WTC11 (cell line): ENCODE data around the gene MEX3C. TPM values are rescaled to one million over a fixed set of nuclear protein-coding genes. Genes with fewer than 3 reads are reported as not detected.

Experiments
- ATAC-seq: fragments of 200-7000 bp; cut with Tn5 transposase; 2 replicates; pipeline ENCODE4 v1.10.0; 2021; ENCODE audit warnings: mild to moderate bottlenecking, moderate library complexity
- CTCF ChIA-PET: fragments of 300-600 bp; sonication (Branson Sonifier 250); formaldehyde crosslinking; loops from one replicate; lab custom pipeline; 2021; ENCODE audit warnings: antibody characterized with exemption; lab: Charles Lee
- POLR2A ChIA-PET: fragments of 350-600 bp; sonication (Branson Sonifier 250); formaldehyde crosslinking; loops from one replicate; lab custom pipeline; 2021; ENCODE audit warnings: antibody characterized with exemption; lab: Charles Lee
- DNase-seq: peaks from one replicate; pipeline ENCODE4 v3.0.0; 2021; ENCODE audit warnings: low spot score
- H3K27ac Mint-ChIP-seq: 2 replicates; pipeline ENCODE4 v1.8.0; 2021; ENCODE audit warnings: mixed read lengths
- H3K27me3 Mint-ChIP-seq: 2 replicates; pipeline ENCODE4 v1.8.0; 2021; ENCODE audit warnings: low read depth, mild to moderate bottlenecking, moderate library complexity, mixed read lengths
- H3K36me3 Mint-ChIP-seq: 2 replicates; pipeline ENCODE4 v1.8.0; 2021; ENCODE audit warnings: mixed read lengths
- H3K4me1 Mint-ChIP-seq: 2 replicates; pipeline ENCODE4 v1.8.0; 2022; ENCODE audit warnings: mixed read lengths
- H3K4me3 Mint-ChIP-seq: 2 replicates; pipeline ENCODE4 v1.8.0; 2021; ENCODE audit warnings: mild to moderate bottlenecking, moderate library complexity, mixed read lengths
- H3K9me3 Mint-ChIP-seq: 2 replicates; pipeline ENCODE4 v1.8.0; 2021; ENCODE audit warnings: mixed read lengths
- ATF1 ChIP-seq: sonication (generic); formaldehyde crosslinking; IDR thresholded peaks from 2 replicates; pipeline ENCODE4 v1.8.1; 2023; ENCODE audit warnings: mild to moderate bottlenecking, moderate library complexity, missing genetic modification reagents
- ETV6 ChIP-seq: sonication (generic); formaldehyde crosslinking; IDR thresholded peaks from 2 replicates; pipeline ENCODE4 v1.8.1; 2022; ENCODE audit warnings: mild to moderate bottlenecking, missing genetic modification reagents
- GTF2I ChIP-seq: fragments of 250-450 bp; sonication (Bioruptor Pico); conservative IDR thresholded peaks from 2 replicates; pipeline ENCODE4 v1.4.0; 2021; ENCODE audit warnings: mild to moderate bottlenecking
- MAX ChIP-seq: sonication (generic); formaldehyde crosslinking; IDR thresholded peaks from 2 replicates; pipeline ENCODE4 v1.8.0; 2022; ENCODE audit warnings: mild to moderate bottlenecking, missing genetic modification reagents
- NFE2L1 ChIP-seq: sonication (generic); formaldehyde crosslinking; IDR thresholded peaks from 2 replicates; pipeline ENCODE4 v1.8.1; 2023; ENCODE audit warnings: missing genetic modification reagents
- NR1H2 ChIP-seq: sonication (generic); formaldehyde crosslinking; IDR thresholded peaks from 2 replicates; pipeline ENCODE4 v1.9.0; 2021; ENCODE audit warnings: mild to moderate bottlenecking, moderate library complexity, missing genetic modification reagents
- RORB ChIP-seq: fragments of 250-450 bp; sonication (Bioruptor Pico); IDR thresholded peaks from 2 replicates; pipeline ENCODE4 v1.9.0; 2021; ENCODE audit warnings: mild to moderate bottlenecking
- SP1 ChIP-seq: sonication (generic); formaldehyde crosslinking; conservative IDR thresholded peaks from 2 replicates; pipeline ENCODE4 v1.8.1; 2022; ENCODE audit warnings: missing genetic modification reagents
- TEAD1 ChIP-seq: sonication (generic); formaldehyde crosslinking; IDR thresholded peaks from 2 replicates; pipeline ENCODE4 v1.8.0; 2022; ENCODE audit warnings: mild to moderate bottlenecking, missing genetic modification reagents
- ZBTB43 ChIP-seq: sonication (generic); formaldehyde crosslinking; IDR thresholded peaks from 2 replicates; pipeline ENCODE4 v1.8.1; 2023; ENCODE audit warnings: mild to moderate bottlenecking, missing genetic modification reagents
- ZNF416 ChIP-seq: fragments of 250-450 bp; sonication (Bioruptor Pico); IDR thresholded peaks from 2 replicates; pipeline ENCODE4 v1.9.0; 2021; ENCODE audit warnings: mild to moderate bottlenecking, inconsistent platforms
- total RNA-seq: library from RNA; stranded (reverse); gene quantifications from 3 replicates; pipeline ENCODE4 v1.2.3, GENCODE V29; 2021
- TF ChIP-seq, protein P1 (sequence below): sonication (generic); formaldehyde crosslinking; IDR thresholded peaks from 2 replicates; pipeline ENCODE4 v1.8.0; 2023; ENCODE audit warnings: missing genetic modification reagents, mild to moderate bottlenecking, borderline replicate concordance
- TF ChIP-seq, protein P2 (sequence below): sonication (generic); formaldehyde crosslinking; conservative IDR thresholded peaks from 2 replicates; pipeline ENCODE4 v1.8.1; 2023; ENCODE audit warnings: mild to moderate bottlenecking, low read depth, missing genetic modification reagents, moderate library complexity
- TF ChIP-seq, protein P3 (sequence below): sonication (generic); formaldehyde crosslinking; IDR thresholded peaks from 2 replicates; pipeline ENCODE4 v1.8.1; 2022; ENCODE audit warnings: mild to moderate bottlenecking, moderate library complexity, missing genetic modification reagents
- TF ChIP-seq, protein P4 (sequence below): fragments of 200-600 bp; IDR thresholded peaks from 2 replicates; pipeline ENCODE4 v1.8.0; 2022; ENCODE audit warnings: antibody characterized with exemption

MEX3C gene
- total RNA-seq, 1 experiment from 2014 or later, result 79.4 TPM

DNA sequence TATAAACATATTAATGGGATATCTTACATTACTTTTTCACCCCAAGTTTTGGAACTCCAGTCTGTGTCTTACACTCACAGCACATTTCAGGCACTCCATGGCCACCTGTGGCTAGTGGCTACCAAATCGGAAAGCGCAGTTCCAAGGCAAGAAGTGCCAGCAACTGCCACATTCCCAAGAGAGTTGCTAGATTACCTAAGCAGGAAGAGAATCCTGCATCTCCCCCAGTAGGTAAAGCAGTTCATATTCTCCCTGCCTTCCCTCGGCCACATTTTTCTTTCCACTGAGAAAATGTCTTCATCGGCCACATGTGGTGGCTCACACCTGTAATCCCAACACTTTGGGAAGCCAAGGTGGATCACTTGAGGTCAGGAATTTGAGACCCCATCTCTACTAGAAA lies 62.8 kb downstream of the MEX3C start:
- peaks cover 4% of the 10 kb centered on the region for H3K4me1 Mint-ChIP-seq
- H3K27me3 Mint-ChIP-seq, result no peaks in the 10 kb centered on the region
- no peak for DNase-seq
- POLR2A ChIA-PET, result no interaction called here
- no peak overlapping the region for H3K27ac Mint-ChIP-seq
- no peaks in the 10 kb centered on the region for H3K9me3 Mint-ChIP-seq
- TF ChIP-seq MAX (no peak), TEAD1 (CRISPR knock-in tag) (no peak), NFE2L1 (CRISPR knock-in tag) (no peak), SP1 (CRISPR knock-in tag) (no peak), ATF1 (CRISPR knock-in tag) (no peak), GTF2I (CRISPR knock-in tag) (no peak), ETV6 (CRISPR knock-in tag) (no peak), RORB (CRISPR knock-in tag) (no peak), ZNF416 (CRISPR knock-in tag) (no peak), ZBTB43 (CRISPR knock-in tag) (no peak), NR1H2 (CRISPR knock-in tag) (no peak)
- TF ChIP-seq, protein P1, sequence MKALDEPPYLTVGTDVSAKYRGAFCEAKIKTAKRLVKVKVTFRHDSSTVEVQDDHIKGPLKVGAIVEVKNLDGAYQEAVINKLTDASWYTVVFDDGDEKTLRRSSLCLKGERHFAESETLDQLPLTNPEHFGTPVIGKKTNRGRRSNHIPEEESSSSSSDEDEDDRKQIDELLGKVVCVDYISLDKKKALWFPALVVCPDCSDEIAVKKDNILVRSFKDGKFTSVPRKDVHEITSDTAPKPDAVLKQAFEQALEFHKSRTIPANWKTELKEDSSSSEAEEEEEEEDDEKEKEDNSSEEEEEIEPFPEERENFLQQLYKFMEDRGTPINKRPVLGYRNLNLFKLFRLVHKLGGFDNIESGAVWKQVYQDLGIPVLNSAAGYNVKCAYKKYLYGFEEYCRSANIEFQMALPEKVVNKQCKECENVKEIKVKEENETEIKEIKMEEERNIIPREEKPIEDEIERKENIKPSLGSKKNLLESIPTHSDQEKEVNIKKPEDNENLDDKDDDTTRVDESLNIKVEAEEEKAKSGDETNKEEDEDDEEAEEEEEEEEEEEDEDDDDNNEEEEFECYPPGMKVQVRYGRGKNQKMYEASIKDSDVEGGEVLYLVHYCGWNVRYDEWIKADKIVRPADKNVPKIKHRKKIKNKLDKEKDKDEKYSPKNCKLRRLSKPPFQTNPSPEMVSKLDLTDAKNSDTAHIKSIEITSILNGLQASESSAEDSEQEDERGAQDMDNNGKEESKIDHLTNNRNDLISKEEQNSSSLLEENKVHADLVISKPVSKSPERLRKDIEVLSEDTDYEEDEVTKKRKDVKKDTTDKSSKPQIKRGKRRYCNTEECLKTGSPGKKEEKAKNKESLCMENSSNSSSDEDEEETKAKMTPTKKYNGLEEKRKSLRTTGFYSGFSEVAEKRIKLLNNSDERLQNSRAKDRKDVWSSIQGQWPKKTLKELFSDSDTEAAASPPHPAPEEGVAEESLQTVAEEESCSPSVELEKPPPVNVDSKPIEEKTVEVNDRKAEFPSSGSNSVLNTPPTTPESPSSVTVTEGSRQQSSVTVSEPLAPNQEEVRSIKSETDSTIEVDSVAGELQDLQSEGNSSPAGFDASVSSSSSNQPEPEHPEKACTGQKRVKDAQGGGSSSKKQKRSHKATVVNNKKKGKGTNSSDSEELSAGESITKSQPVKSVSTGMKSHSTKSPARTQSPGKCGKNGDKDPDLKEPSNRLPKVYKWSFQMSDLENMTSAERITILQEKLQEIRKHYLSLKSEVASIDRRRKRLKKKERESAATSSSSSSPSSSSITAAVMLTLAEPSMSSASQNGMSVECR (CRISPR knock-in tag), result no peak
- TF ChIP-seq, protein P2, sequence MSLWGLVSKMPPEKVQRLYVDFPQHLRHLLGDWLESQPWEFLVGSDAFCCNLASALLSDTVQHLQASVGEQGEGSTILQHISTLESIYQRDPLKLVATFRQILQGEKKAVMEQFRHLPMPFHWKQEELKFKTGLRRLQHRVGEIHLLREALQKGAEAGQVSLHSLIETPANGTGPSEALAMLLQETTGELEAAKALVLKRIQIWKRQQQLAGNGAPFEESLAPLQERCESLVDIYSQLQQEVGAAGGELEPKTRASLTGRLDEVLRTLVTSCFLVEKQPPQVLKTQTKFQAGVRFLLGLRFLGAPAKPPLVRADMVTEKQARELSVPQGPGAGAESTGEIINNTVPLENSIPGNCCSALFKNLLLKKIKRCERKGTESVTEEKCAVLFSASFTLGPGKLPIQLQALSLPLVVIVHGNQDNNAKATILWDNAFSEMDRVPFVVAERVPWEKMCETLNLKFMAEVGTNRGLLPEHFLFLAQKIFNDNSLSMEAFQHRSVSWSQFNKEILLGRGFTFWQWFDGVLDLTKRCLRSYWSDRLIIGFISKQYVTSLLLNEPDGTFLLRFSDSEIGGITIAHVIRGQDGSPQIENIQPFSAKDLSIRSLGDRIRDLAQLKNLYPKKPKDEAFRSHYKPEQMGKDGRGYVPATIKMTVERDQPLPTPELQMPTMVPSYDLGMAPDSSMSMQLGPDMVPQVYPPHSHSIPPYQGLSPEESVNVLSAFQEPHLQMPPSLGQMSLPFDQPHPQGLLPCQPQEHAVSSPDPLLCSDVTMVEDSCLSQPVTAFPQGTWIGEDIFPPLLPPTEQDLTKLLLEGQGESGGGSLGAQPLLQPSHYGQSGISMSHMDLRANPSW (CRISPR knock-in tag), result no peak
- TF ChIP-seq, protein P3, sequence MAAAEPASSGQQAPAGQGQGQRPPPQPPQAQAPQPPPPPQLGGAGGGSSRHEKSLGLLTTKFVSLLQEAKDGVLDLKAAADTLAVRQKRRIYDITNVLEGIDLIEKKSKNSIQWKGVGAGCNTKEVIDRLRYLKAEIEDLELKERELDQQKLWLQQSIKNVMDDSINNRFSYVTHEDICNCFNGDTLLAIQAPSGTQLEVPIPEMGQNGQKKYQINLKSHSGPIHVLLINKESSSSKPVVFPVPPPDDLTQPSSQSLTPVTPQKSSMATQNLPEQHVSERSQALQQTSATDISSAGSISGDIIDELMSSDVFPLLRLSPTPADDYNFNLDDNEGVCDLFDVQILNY (CRISPR knock-in tag), result no peak
- TF ChIP-seq, protein P4, sequence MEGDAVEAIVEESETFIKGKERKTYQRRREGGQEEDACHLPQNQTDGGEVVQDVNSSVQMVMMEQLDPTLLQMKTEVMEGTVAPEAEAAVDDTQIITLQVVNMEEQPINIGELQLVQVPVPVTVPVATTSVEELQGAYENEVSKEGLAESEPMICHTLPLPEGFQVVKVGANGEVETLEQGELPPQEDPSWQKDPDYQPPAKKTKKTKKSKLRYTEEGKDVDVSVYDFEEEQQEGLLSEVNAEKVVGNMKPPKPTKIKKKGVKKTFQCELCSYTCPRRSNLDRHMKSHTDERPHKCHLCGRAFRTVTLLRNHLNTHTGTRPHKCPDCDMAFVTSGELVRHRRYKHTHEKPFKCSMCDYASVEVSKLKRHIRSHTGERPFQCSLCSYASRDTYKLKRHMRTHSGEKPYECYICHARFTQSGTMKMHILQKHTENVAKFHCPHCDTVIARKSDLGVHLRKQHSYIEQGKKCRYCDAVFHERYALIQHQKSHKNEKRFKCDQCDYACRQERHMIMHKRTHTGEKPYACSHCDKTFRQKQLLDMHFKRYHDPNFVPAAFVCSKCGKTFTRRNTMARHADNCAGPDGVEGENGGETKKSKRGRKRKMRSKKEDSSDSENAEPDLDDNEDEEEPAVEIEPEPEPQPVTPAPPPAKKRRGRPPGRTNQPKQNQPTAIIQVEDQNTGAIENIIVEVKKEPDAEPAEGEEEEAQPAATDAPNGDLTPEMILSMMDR, result no peak
- TF ChIP-seq, all 79 proteins: peak for 0
- CTCF ChIA-PET, result interaction anchor here (0.7 to 1.0 kb wide), 4 partner anchors 11 to 864 kb away, joined by 3 to 4 read pairs (median 4); no protein-coding TSS in a partner anchor
- no peak for ATAC-seq
- Mint-ChIP-seq H3K36me3 (no peaks in the 10 kb centered on the region), H3K4me3 (no peak overlapping the region)
